ENCODE data around the gene INPP5B. TPM values are rescaled to one million over a fixed set of nuclear protein-coding genes. Genes with fewer than 3 reads are reported as not detected.

Gene INPP5B
- total and polyA plus RNA-seq, 2 of the 13 experiments (the other 11 are each of a cell fraction or from before 2014, with no cell fraction given) = 9.0 to 9.8 TPM

GRCh38 chr1:37940299-37940947, 6.4 kb downstream of the INPP5B start (continued):
- TF ChIP-seq TFE3 (CRISPR knock-in tag; IDR thresholded peaks at IDR 0.05) = no peak
- no peak for TF ChIP-seq TEAD3 (CRISPR knock-in tag; optimal IDR thresholded peaks at IDR 0.05; ENCODE audit: borderline replicate concordance)
- no peak for TF ChIP-seq PCBP2 (optimal IDR thresholded peaks at IDR 0.05; ENCODE audit: low read depth, low read length, poor library complexity, severe bottlenecking)
- no peak for TF ChIP-seq PITX1 (CRISPR knock-in tag; IDR thresholded peaks at IDR 0.05)
- TF ChIP-seq KLF15 (CRISPR knock-in tag; IDR thresholded peaks at IDR 0.05; ENCODE audit: borderline replicate concordance) = no peak
- TF ChIP-seq JUND (CRISPR knock-in tag; IDR thresholded peaks at IDR 0.05) = no peak
- TF ChIP-seq ZNF792 (CRISPR knock-in tag; IDR thresholded peaks at IDR 0.05) = no peak
- no peak for TF ChIP-seq ZBTB34 (CRISPR knock-in tag; IDR thresholded peaks at IDR 0.05)
- no peak for TF ChIP-seq BRF2 (CRISPR knock-in tag; IDR thresholded peaks at IDR 0.05)
- TF ChIP-seq RNF2 (conservative IDR thresholded peaks at IDR 0.05; ENCODE audit: low read depth) = no peak
- no peak for TF ChIP-seq MIXL1 (CRISPR knock-in tag; IDR thresholded peaks at IDR 0.05)
- TF ChIP-seq HIVEP1 (CRISPR knock-in tag; IDR thresholded peaks at IDR 0.05) = no peak
- TF ChIP-seq ZBTB44 (CRISPR knock-in tag; IDR thresholded peaks at IDR 0.05) = no peak
- TF ChIP-seq GTF2F1 (IDR thresholded peaks at IDR 0.05; ENCODE audit: low read length) = no peak
- no peak for TF ChIP-seq PHF20 (CRISPR knock-in tag; IDR thresholded peaks at IDR 0.05)
- TF ChIP-seq MEF2D (CRISPR knock-in tag; IDR thresholded peaks at IDR 0.05) = no peak; the same call in 1 of the 2 replicates
- TF ChIP-seq ZNF362 (CRISPR knock-in tag; IDR thresholded peaks at IDR 0.05; ENCODE audit: borderline replicate concordance) = no peak
- TF ChIP-seq TP53 (CRISPR knock-in tag; conservative IDR thresholded peaks at IDR 0.05) = no peak
- TF ChIP-seq ZBTB7A (CRISPR knock-in tag; IDR thresholded peaks at IDR 0.05) = 0 out of 2 replicates have a peak, but pooled peaks have one; percentile 16
- no peak for TF ChIP-seq ERF (CRISPR knock-in tag; IDR thresholded peaks at IDR 0.05)
- TF ChIP-seq CENPBD1 (CRISPR knock-in tag; IDR thresholded peaks at IDR 0.05; ENCODE audit: borderline replicate concordance, low read depth) = no peak
- TF ChIP-seq MED1 (CRISPR knock-in tag; IDR thresholded peaks at IDR 0.05) = no peak
- no peak for TF ChIP-seq IKZF4 (CRISPR knock-in tag; IDR thresholded peaks at IDR 0.05; ENCODE audit: borderline replicate concordance, low read depth, not compliant biosample characterization)
- no peak for TF ChIP-seq ZNF326 (CRISPR knock-in tag; IDR thresholded peaks at IDR 0.05; ENCODE audit: borderline replicate concordance)
